HAP-1 (cell line): ENCODE data around the gene ALDH9A1.
"Not testable (repeated sequence)": the region's sequence is repeated elsewhere in the genome, so short reads cannot be mapped to it uniquely, and the experiment has no call there.

Source experiments
- DNase-seq, 2 experiments: peaks; one replicate each; pipeline ENCODE4 v3.0.0-alpha.2; 2016 to 2020; ENCODE audit warnings: low spot score in 2 of 2
- H3K27me3 ChIP-seq: fragments of 250-450 bp; sonication (Bioruptor Pico); 2 replicates; pipeline ENCODE4 v1.5.1; 2020; ENCODE audit warnings: low read depth, mild to moderate bottlenecking, moderate library complexity
- H3K36me3 ChIP-seq: fragments of 250-450 bp; sonication (Bioruptor Pico); replicated peaks from 2 replicates; pipeline ENCODE4 v1.5.1; 2020; ENCODE audit warnings: mild to moderate bottlenecking
- H3K4me1 ChIP-seq: fragments of 250-450 bp; sonication (Bioruptor Pico); 2 replicates; pipeline ENCODE4 v1.5.1; 2020; ENCODE audit warnings: mild to moderate bottlenecking
- H3K4me3 ChIP-seq: fragments of 250-450 bp; sonication (Bioruptor Pico); 2 replicates; pipeline ENCODE4 v1.5.1; 2020; ENCODE audit warnings: mild to moderate bottlenecking, moderate library complexity
- H3K9me3 ChIP-seq: fragments of 250-450 bp; sonication (Bioruptor Pico); 2 replicates; pipeline ENCODE4 v1.5.1; 2020; ENCODE audit warnings: mild to moderate bottlenecking, moderate library complexity
- in situ Hi-C: fragments of 300-500 bp; cut with MboI; formaldehyde crosslinking; loops from 3 replicates; pipeline ENCODE4 v1.14.3; 2020; ENCODE audit warnings: low sequenced_read_pairs, inconsistent platforms, mixed read lengths

Gene ALDH9A1

GRCh38 chr1:165648919-165649572, 49.3 kb downstream of the ALDH9A1 start:
- in situ Hi-C loops = no loop called here
- Histone ChIP-seq H3K27me3 (no peaks in the 10 kb centered on the region), H3K36me3 (no peaks in the 10 kb centered on the region), H3K4me3 (no peak overlapping the region), H3K4me1 (no peaks in the 10 kb centered on the region), H3K9me3 (no peaks in the 10 kb centered on the region)
- DNase-seq = no peak

GRCh38 chr1:165647970-165648369, 50.4 kb downstream of the ALDH9A1 start:
- no peak for DNase-seq
- in situ Hi-C loops = no loop called here
- Histone ChIP-seq H3K9me3 (no peaks in the 10 kb centered on the region), H3K4me1 (no peaks in the 10 kb centered on the region), H3K36me3 (no peaks in the 10 kb centered on the region), H3K4me3 (no peak overlapping the region), H3K27me3 (no peaks in the 10 kb centered on the region)

- H3K36me3 ChIP-seq = no peaks in the 10 kb centered on the region
- no peaks in the 10 kb centered on the region for H3K4me1 ChIP-seq
- H3K9me3 ChIP-seq = no peaks in the 10 kb centered on the region
- in situ Hi-C loops = no loop called here
- H3K4me3 ChIP-seq = no peak overlapping the region
- H3K27me3 ChIP-seq = no peaks in the 10 kb centered on the region
- no peak for DNase-seq
Observed at GRCh38 chr1:165647517-165647916, 50.8 kb downstream of the ALDH9A1 start.

GRCh38 chr1:165645654-165646366, 52.6 kb downstream of the ALDH9A1 start:
- in situ Hi-C loops = no loop called here
- Histone ChIP-seq H3K36me3 (no peaks in the 10 kb centered on the region), H3K9me3 (no peaks in the 10 kb centered on the region), H3K4me3 (no peak overlapping the region), H3K4me1 (no peaks in the 10 kb centered on the region), H3K27me3 (no peaks in the 10 kb centered on the region)
- DNase-seq = no peak

GRCh38 chr1:165644064-165644735, 54.2 kb downstream of the ALDH9A1 start:
- Histone ChIP-seq H3K36me3 (no peaks in the 10 kb centered on the region), H3K9me3 (no peaks in the 10 kb centered on the region), H3K27me3 (no peaks in the 10 kb centered on the region), H3K4me1 (no peaks in the 10 kb centered on the region), H3K4me3 (no peak overlapping the region)
- in situ Hi-C loops = no loop called here
- no peak for DNase-seq

- no peak for DNase-seq
- in situ Hi-C loops = no loop called here
- Histone ChIP-seq H3K9me3 (no peaks in the 10 kb centered on the region), H3K36me3 (no peaks in the 10 kb centered on the region), H3K4me1 (no peaks in the 10 kb centered on the region), H3K4me3 (no peak overlapping the region), H3K27me3 (no peaks in the 10 kb centered on the region)
Observed at GRCh38 chr1:165641231-165641987, 57.0 kb downstream of the ALDH9A1 start.

GRCh38 chr1:165639821-165640623, 58.3 kb downstream of the ALDH9A1 start:
- H3K4me1 ChIP-seq = no peaks in the 10 kb centered on the region
- in situ Hi-C loops = no loop called here
- DNase-seq = no peak
- no peak overlapping the region for H3K4me3 ChIP-seq
- H3K9me3 ChIP-seq = no peaks in the 10 kb centered on the region
- H3K27me3 ChIP-seq = no peaks in the 10 kb centered on the region
- no peaks in the 10 kb centered on the region for H3K36me3 ChIP-seq

GRCh38 chr1:165638211-165638610, 60.2 kb downstream of the ALDH9A1 start:
- H3K9me3 ChIP-seq, DNase-seq, H3K4me1 ChIP-seq, H3K4me3 ChIP-seq, in situ Hi-C loops, H3K27me3 ChIP-seq, H3K36me3 ChIP-seq: not testable (repeated sequence)

- H3K27me3 ChIP-seq = no peaks in the 10 kb centered on the region
- DNase-seq = no peak
- H3K36me3 ChIP-seq = no peaks in the 10 kb centered on the region
- H3K9me3 ChIP-seq = no peaks in the 10 kb centered on the region
- H3K4me1 ChIP-seq = peaks cover 3% of the 10 kb centered on the region
- in situ Hi-C loops = no loop called here
- H3K4me3 ChIP-seq = no peak overlapping the region
Observed at GRCh38 chr1:165637427-165637826, 60.9 kb downstream of the ALDH9A1 start.

GRCh38 chr1:165635823-165636222, 62.5 kb downstream of the ALDH9A1 start:
- Histone ChIP-seq H3K4me1 (peaks cover 3% of the 10 kb centered on the region), H3K9me3 (no peaks in the 10 kb centered on the region), H3K4me3 (no peak overlapping the region), H3K27me3 (no peaks in the 10 kb centered on the region), H3K36me3 (no peaks in the 10 kb centered on the region)
- in situ Hi-C loops = no loop called here
- no peak for DNase-seq

- in situ Hi-C loops = no loop called here
- no peak for DNase-seq
- Histone ChIP-seq H3K9me3 (no peaks in the 10 kb centered on the region), H3K4me1 (peaks cover 3% of the 10 kb centered on the region), H3K36me3 (no peaks in the 10 kb centered on the region), H3K4me3 (no peak overlapping the region), H3K27me3 (no peaks in the 10 kb centered on the region)
Observed at GRCh38 chr1:165635329-165635728, 63.0 kb downstream of the ALDH9A1 start.

- DNase-seq = no peak
- in situ Hi-C loops = no loop called here
- no peaks in the 10 kb centered on the region for H3K27me3 ChIP-seq
- H3K36me3 ChIP-seq = no peaks in the 10 kb centered on the region
- no peaks in the 10 kb centered on the region for H3K9me3 ChIP-seq
- no peak overlapping the region for H3K4me3 ChIP-seq
- H3K4me1 ChIP-seq = peaks cover 6% of the 10 kb centered on the region
Observed at GRCh38 chr1:165634154-165634921, 64.0 kb downstream of the ALDH9A1 start.

GRCh38 chr1:165633614-165634013, 64.7 kb downstream of the ALDH9A1 start:
- H3K4me3 ChIP-seq = no peak overlapping the region
- H3K36me3 ChIP-seq = no peaks in the 10 kb centered on the region
- H3K4me1 ChIP-seq = peaks cover 12% of the 10 kb centered on the region
- in situ Hi-C loops = no loop called here
- H3K9me3 ChIP-seq = no peaks in the 10 kb centered on the region
- DNase-seq = no peak
- no peaks in the 10 kb centered on the region for H3K27me3 ChIP-seq
